GM23248 (cell line): ENCODE measurements around the gene IL31. TPM values are rescaled to one million over a fixed set of nuclear protein-coding genes. Genes with fewer than 3 reads are reported as not detected.

Source experiments
- DNase-seq: peaks from one replicate; pipeline ENCODE4 v3.0.0-alpha.2; 2015
- H2AFZ ChIP-seq: fragments of 200-600 bp; sonication (generic); 2 replicates; pipeline ENCODE4 v1.6.1; 2016; ENCODE audit warnings: antibody characterized with exemption
- H3F3A ChIP-seq: fragments of 200-600 bp; sonication (generic); 2 replicates; pipeline ENCODE4 v1.6.1; 2016; ENCODE audit warnings: mild to moderate bottlenecking, antibody characterized with exemption, mixed run types; ENCODE audit not compliant: insufficient read depth
- H3K27ac ChIP-seq: fragments of 200-600 bp; sonication (generic); 2 replicates; pipeline ENCODE4 v1.5.1; 2016; ENCODE audit warnings: mild to moderate bottlenecking
- H3K27me3 ChIP-seq: fragments of 200-600 bp; sonication (generic); replicated peaks from 2 replicates; pipeline ENCODE4 v1.6.1; 2016; ENCODE audit warnings: mild to moderate bottlenecking; ENCODE audit not compliant: insufficient read depth
- H3K36me3 ChIP-seq: fragments of 200-600 bp; sonication (generic); 2 replicates; pipeline ENCODE4 v1.6.1; 2016; ENCODE audit warnings: low read depth, mild to moderate bottlenecking
- H3K4me1 ChIP-seq: fragments of 200-600 bp; sonication (generic); 2 replicates; pipeline ENCODE4 v1.6.1; 2016; ENCODE audit warnings: mild to moderate bottlenecking; ENCODE audit not compliant: insufficient read depth
- H3K4me2 ChIP-seq: fragments of 200-600 bp; sonication (generic); one replicate; pipeline ENCODE4 v1.6.1; 2016; ENCODE audit warnings: mild to moderate bottlenecking; ENCODE audit not compliant: unreplicated experiment
- H3K4me3 ChIP-seq: fragments of 200-600 bp; sonication (generic); 2 replicates; pipeline ENCODE4 v1.5.1; 2016; ENCODE audit warnings: mild to moderate bottlenecking
- H3K79me2 ChIP-seq: fragments of 200-600 bp; sonication (generic); 2 replicates; pipeline ENCODE4 v1.6.1; 2016; ENCODE audit warnings: mild to moderate bottlenecking; ENCODE audit not compliant: insufficient read depth
- H3K9ac ChIP-seq: fragments of 200-600 bp; sonication (generic); 2 replicates; pipeline ENCODE4 v1.6.1; 2016; ENCODE audit warnings: mild to moderate bottlenecking
- H3K9me2 ChIP-seq: fragments of 200-600 bp; sonication (generic); 2 replicates; pipeline ENCODE4 v1.6.1; 2016; ENCODE audit warnings: mixed run types, mild to moderate bottlenecking, moderate library complexity; ENCODE audit not compliant: insufficient read depth
- H3K9me3 ChIP-seq: fragments of 200-600 bp; sonication (generic); one replicate; pipeline ENCODE4 v1.6.1; 2017; ENCODE audit warnings: low read depth
- H4K20me1 ChIP-seq: fragments of 200-600 bp; sonication (generic); 2 replicates; pipeline ENCODE4 v1.6.0; 2016; ENCODE audit not compliant: insufficient read depth
- EZH2 ChIP-seq: fragments of 200-600 bp; sonication (generic); IDR thresholded peaks from 2 replicates; pipeline ENCODE4 v1.6.1; 2018; ENCODE audit warnings: antibody characterized with exemption, mild to moderate bottlenecking; ENCODE audit not compliant: insufficient read depth, poor library complexity, severe bottlenecking
- EZH2phosphoT487 ChIP-seq: fragments of 200-600 bp; sonication (generic); IDR thresholded peaks from 2 replicates; pipeline ENCODE4 v1.6.1; 2018; ENCODE audit warnings: antibody characterized with exemption, moderate library complexity, mild to moderate bottlenecking, low read depth; ENCODE audit not compliant: insufficient read depth
- WGBS, 2 experiments: methylation state at CpG; one replicate each; pipeline ENCODE4 v1.1.6; 2015 to 2017; ENCODE audit warnings: low lambda C conversion rate in 2 of 2, low coverage in 1 of 2; ENCODE audit errors: missing lambda C conversion rate in 2 of 2; 5-methylcytosine and 5-hydroxymethylcytosine counted together
- in situ Hi-C: fragments of 300-500 bp; cut with MboI; formaldehyde crosslinking; loops from 2 replicates; pipeline ENCODE4 v1.15.0; 2020
- polyA plus RNA-seq: library from polyadenylated mRNA; unstranded; fragments of >200 nt; fragmentation: Nextera tagmentation; extraction: Ambion mirVana; gene quantifications from 2 replicates; pipeline ENCODE4 v1.2.1, GENCODE V29; 2016
- small RNA-seq: library from RNA; depleted of rRNA; stranded (forward); fragments of <200 nt; gene quantifications from one replicate; pipeline ENCODE3, GENCODE V24; 2014; ENCODE audit warnings: low read depth, low replicate concordance
- total RNA-seq: library from RNA; depleted of rRNA; stranded (reverse); fragments of >200 nt; shearing (Covaris generic); gene quantifications from 2 replicates; pipeline ENCODE4 v1.2.3, GENCODE V29; 2014; rRNA removed

Gene IL31
- total and polyA plus RNA-seq, 2 experiments from 2014 or later: not detected

- in situ Hi-C loops: no loop called here
- no peak overlapping the region for H3K4me3 ChIP-seq
- TF ChIP-seq EZH2 (no peak), EZH2phosphoT487 (no peak)
- H3F3A ChIP-seq: no peaks in the 10 kb centered on the region
- H3K36me3 ChIP-seq: no peaks in the 10 kb centered on the region
- no peak overlapping the region for H2AFZ ChIP-seq
- H3K4me1 ChIP-seq: peaks cover 4% of the 10 kb centered on the region; the same call in 1 of the 2 replicates
- no peak overlapping the region for H3K4me2 ChIP-seq
- peaks cover 48% of the 10 kb centered on the region for H3K79me2 ChIP-seq
- no peaks in the 10 kb centered on the region for H3K9me3 ChIP-seq
- H3K9ac ChIP-seq: no peak overlapping the region
- no peak overlapping the region for H3K27ac ChIP-seq
- H3K27me3 ChIP-seq: no peaks in the 10 kb centered on the region
- no peaks in the 10 kb centered on the region for H4K20me1 ChIP-seq
- 81 to 82% methylated on average over 13 of the region's 13 CpGs for WGBS, 2 experiments
- no peaks in the 10 kb centered on the region for H3K9me2 ChIP-seq
- no peak for DNase-seq
Observed at GRCh38 chr12:122125452-122126341, 48.3 kb downstream of the IL31 start.

- H3K4me2 ChIP-seq: no peak overlapping the region
- no peaks in the 10 kb centered on the region for H3K9me3 ChIP-seq
- peaks cover 59% of the 10 kb centered on the region for H3K79me2 ChIP-seq
- H3F3A ChIP-seq: no peaks in the 10 kb centered on the region
- H3K27me3 ChIP-seq: no peaks in the 10 kb centered on the region
- no peaks in the 10 kb centered on the region for H3K9me2 ChIP-seq
- no peak overlapping the region for H2AFZ ChIP-seq
- no peak for DNase-seq
- TF ChIP-seq EZH2phosphoT487 (no peak), EZH2 (no peak)
- no peak overlapping the region for H3K27ac ChIP-seq
- in situ Hi-C loops: no loop called here
- no peak overlapping the region for H3K4me3 ChIP-seq
- no peaks in the 10 kb centered on the region for H4K20me1 ChIP-seq
- peaks cover 4% of the 10 kb centered on the region; the same call in 1 of the 2 replicates for H3K4me1 ChIP-seq
- H3K9ac ChIP-seq: no peak overlapping the region
- H3K36me3 ChIP-seq: no peaks in the 10 kb centered on the region
- WGBS, 2 experiments: 88% methylated on average over 9 to 14 of the region's 14 CpGs
Observed at GRCh38 chr12:122124370-122124769, 49.7 kb downstream of the IL31 start.

GRCh38 chr12:122123761-122124145 lies 50.3 kb downstream of the IL31 start:
- Histone ChIP-seq H3K9me3 (no peaks in the 10 kb centered on the region), H3K27ac (no peak overlapping the region), H3K79me2 (peaks cover 59% of the 10 kb centered on the region), H3K9ac (no peak overlapping the region), H3K4me1 (peaks cover 4% of the 10 kb centered on the region; the same call in 1 of the 2 replicates), H3K27me3 (no peaks in the 10 kb centered on the region), H3K9me2 (no peaks in the 10 kb centered on the region), H3K4me2 (no peak overlapping the region), H3K36me3 (no peaks in the 10 kb centered on the region), H3F3A (no peaks in the 10 kb centered on the region), H2AFZ (no peak overlapping the region), H3K4me3 (no peak overlapping the region), H4K20me1 (no peaks in the 10 kb centered on the region)
- in situ Hi-C loops: no loop called here
- DNase-seq: no peak
- TF ChIP-seq EZH2phosphoT487 (no peak), EZH2 (no peak)
- WGBS, 2 experiments: 81 to 87% methylated on average over 7 to 9 of the region's 9 CpGs

GRCh38 chr12:122123051-122123760 lies 50.8 kb downstream of the IL31 start:
- H3K4me1 ChIP-seq: peaks cover 4% of the 10 kb centered on the region; the same call in 1 of the 2 replicates
- in situ Hi-C loops: no loop called here
- TF ChIP-seq EZH2phosphoT487 (no peak), EZH2 (no peak)
- no peaks in the 10 kb centered on the region for H3K27me3 ChIP-seq
- no peak overlapping the region for H3K4me2 ChIP-seq
- H4K20me1 ChIP-seq: no peaks in the 10 kb centered on the region
- H3K9ac ChIP-seq: peak overlapping the region; percentile 26; the same call in 1 of the 2 replicates
- peak overlapping the region; percentile 41; the same call in 1 of the 2 replicates for H3K4me3 ChIP-seq
- 0 out of 2 replicates have a peak overlapping the region, but pooled peaks have one; percentile 23 for H2AFZ ChIP-seq
- H3K9me3 ChIP-seq: no peaks in the 10 kb centered on the region
- no peaks in the 10 kb centered on the region for H3K36me3 ChIP-seq
- no peaks in the 10 kb centered on the region for H3F3A ChIP-seq
- no peaks in the 10 kb centered on the region for H3K9me2 ChIP-seq
- peak; percentile 76 for DNase-seq
- 15 to 19% methylated on average over 22 of the region's 22 CpGs for WGBS, 2 experiments
- no peak overlapping the region for H3K27ac ChIP-seq
- peaks cover 63% of the 10 kb centered on the region for H3K79me2 ChIP-seq

Small RNA genes within 50 kb of the gene (small RNA-seq; reads per million reads assigned to genes)
- 1.4 reads per million, percentile 56 among the genes with 10 or more reads in this experiment for gene DIABLO

Other genes starting within 250 kb of the IL31 start
- gene BCL7A, start 152.3 kb downstream of the IL31 start, total RNA-seq: 3.4 and 4.2 TPM in 2 replicates
- gene BCL7A, start 152.3 kb downstream of the IL31 start, polyA plus RNA-seq: 2.7 and 3.0 TPM in 2 replicates
- gene MLXIP, start 95.5 kb downstream of the IL31 start, total RNA-seq: 6.4 and 7.1 TPM in 2 replicates
- 7.4 and 7.5 TPM in 2 replicates for gene MLXIP, start 95.5 kb downstream of the IL31 start, polyA plus RNA-seq
- gene LRRC43, start 8.9 kb upstream of the IL31 start, total RNA-seq: 6.4 TPM in 1 of 2 replicates, not detected in the other
- 1.5 and 1.9 TPM in 2 replicates for gene LRRC43, start 8.9 kb upstream of the IL31 start, polyA plus RNA-seq
- gene B3GNT4, start 29.5 kb upstream of the IL31 start, total RNA-seq: 0.22 TPM in 1 of 2 replicates, not detected in the other
- 0.40 and 0.82 TPM in 2 replicates for gene B3GNT4, start 29.5 kb upstream of the IL31 start, polyA plus RNA-seq
- 45.4 and 50.6 TPM in 2 replicates for gene DIABLO, start 51.8 kb upstream of the IL31 start, total RNA-seq
- gene DIABLO, start 51.8 kb upstream of the IL31 start, polyA plus RNA-seq: 66.0 and 67.6 TPM in 2 replicates
- gene VPS33A, start 92.3 kb upstream of the IL31 start, total RNA-seq: 15.0 and 16.0 TPM in 2 replicates
- gene VPS33A, start 92.3 kb upstream of the IL31 start, polyA plus RNA-seq: 15.3 and 16.2 TPM in 2 replicates
- 52.5 and 61.7 TPM in 2 replicates for gene CLIP1, start 248.4 kb upstream of the IL31 start, total RNA-seq
- 74.5 and 77.8 TPM in 2 replicates for gene CLIP1, start 248.4 kb upstream of the IL31 start, polyA plus RNA-seq